Measurements from ENCODE around the gene SLC24A3. TPM values are rescaled to one million over a fixed set of nuclear protein-coding genes. Genes with fewer than 3 reads are reported as not detected.

The SLC24A3 gene
- total and polyA plus RNA-seq, 2 experiments from 2014 or later, result not detected

DNA sequence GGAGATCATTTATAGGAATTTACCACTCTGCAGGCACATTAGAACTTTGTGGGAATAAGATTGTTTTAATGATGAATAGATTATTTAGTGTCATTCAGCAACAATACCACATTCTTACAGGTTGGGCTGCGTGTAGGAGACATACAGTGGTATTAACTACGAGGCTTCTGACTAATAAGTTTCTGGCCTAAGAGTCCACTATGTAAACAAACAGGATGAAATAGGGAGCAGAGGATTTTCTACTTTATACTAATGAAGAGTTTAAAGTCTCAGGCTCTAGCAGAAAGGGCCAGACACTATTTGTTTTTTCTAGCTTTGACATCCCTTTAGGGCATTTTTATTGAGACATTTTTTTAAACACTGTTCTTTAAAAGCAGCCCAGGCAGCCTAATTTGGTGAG is 75.6 kb downstream of the SLC24A3 start:
- DNase-seq, result no peak

DNA sequence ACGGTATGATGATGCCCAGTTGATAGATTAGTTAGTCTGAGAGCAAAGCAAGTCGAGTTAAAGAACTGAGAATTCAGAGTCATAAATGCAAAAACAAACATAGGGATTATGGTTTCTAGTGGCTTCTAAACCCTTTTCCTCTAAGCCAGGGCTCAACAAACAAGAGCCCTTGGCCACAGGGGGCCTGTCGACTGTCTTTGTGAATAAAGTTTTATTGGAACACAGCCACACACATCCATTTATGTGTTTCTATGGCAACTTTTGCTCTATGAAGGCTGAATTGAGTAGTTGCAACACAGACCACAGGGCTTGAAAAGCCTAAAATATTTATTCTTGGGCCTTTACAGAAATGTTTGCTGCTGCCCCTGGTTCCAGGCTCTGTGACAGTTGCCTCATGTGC is 76.2 kb downstream of the SLC24A3 start:
- WGBS, 2 experiments (ENCODE audit: low coverage in 1 of 2, low lambda C conversion rate in 2 of 2, missing lambda C conversion rate in 2 of 2), result 38 to 42% methylated on average over 3 of the region's 3 CpGs
- no peak overlapping the region for H2AFZ ChIP-seq
- no peaks in the 10 kb centered on the region for H3K79me2 ChIP-seq (ENCODE audit: insufficient read depth)
- no peak overlapping the region for H3K27ac ChIP-seq
- no peaks in the 10 kb centered on the region for H3K4me1 ChIP-seq (ENCODE audit: insufficient read depth)
- H3K9me3 ChIP-seq (ENCODE audit: low read depth), result no peaks in the 10 kb centered on the region
- TF ChIP-seq EZH2 (IDR thresholded peaks at IDR 0.05; ENCODE audit: insufficient read depth, poor library complexity, severe bottlenecking) (no peak), EZH2phosphoT487 (IDR thresholded peaks at IDR 0.05; ENCODE audit: insufficient read depth, low read depth) (no peak)
- in situ Hi-C loops (cut with MboI), result no loop called here
- no peaks in the 10 kb centered on the region for H4K20me1 ChIP-seq (ENCODE audit: insufficient read depth)
- no peaks in the 10 kb centered on the region for H3K9me2 ChIP-seq (ENCODE audit: insufficient read depth)
- no peaks in the 10 kb centered on the region for H3K36me3 ChIP-seq (ENCODE audit: low read depth)
- H3K27me3 ChIP-seq (replicated peaks; ENCODE audit: insufficient read depth), result no peaks in the 10 kb centered on the region
- H3K4me2 ChIP-seq (ENCODE audit: unreplicated experiment), result no peak overlapping the region
- DNase-seq, result no peak
- H3K9ac ChIP-seq, result no peak overlapping the region
- no peak overlapping the region for H3K4me3 ChIP-seq
- H3F3A ChIP-seq (ENCODE audit: insufficient read depth), result no peaks in the 10 kb centered on the region

More for the DNA sequence above, 75.6 kb downstream of the SLC24A3 start:
- Histone ChIP-seq H3K9ac (no peak overlapping the region), H3K4me3 (no peak overlapping the region), H3K4me2 (ENCODE audit: unreplicated experiment) (no peak overlapping the region), H3K9me3 (ENCODE audit: low read depth) (no peaks in the 10 kb centered on the region), H3K9me2 (ENCODE audit: insufficient read depth) (no peaks in the 10 kb centered on the region), H3K36me3 (ENCODE audit: low read depth) (no peaks in the 10 kb centered on the region), H3K27me3 (replicated peaks; ENCODE audit: insufficient read depth) (no peaks in the 10 kb centered on the region), H4K20me1 (ENCODE audit: insufficient read depth) (no peaks in the 10 kb centered on the region), H2AFZ (no peak overlapping the region), H3K27ac (no peak overlapping the region), H3K79me2 (ENCODE audit: insufficient read depth) (no peaks in the 10 kb centered on the region), H3F3A (ENCODE audit: insufficient read depth) (no peaks in the 10 kb centered on the region), H3K4me1 (ENCODE audit: insufficient read depth) (no peaks in the 10 kb centered on the region)
- in situ Hi-C loops (cut with MboI), result no loop called here
- WGBS, 2 experiments (ENCODE audit: low coverage in 1 of 2, low lambda C conversion rate in 2 of 2, missing lambda C conversion rate in 2 of 2), result 26 to 29% methylated on average over 2 of the region's 2 CpGs
- no peak for TF ChIP-seq EZH2 (IDR thresholded peaks at IDR 0.05; ENCODE audit: insufficient read depth, poor library complexity, severe bottlenecking)
- no peak for TF ChIP-seq EZH2phosphoT487 (IDR thresholded peaks at IDR 0.05; ENCODE audit: insufficient read depth, low read depth)

- 60 to 74% methylated on average over 4 of the region's 4 CpGs for WGBS, 2 experiments (ENCODE audit: low coverage in 1 of 2, low lambda C conversion rate in 2 of 2, missing lambda C conversion rate in 2 of 2)
- Histone ChIP-seq H3K4me3 (no peak overlapping the region), H3K79me2 (ENCODE audit: insufficient read depth) (no peaks in the 10 kb centered on the region), H3K27me3 (replicated peaks; ENCODE audit: insufficient read depth) (no peaks in the 10 kb centered on the region), H3K4me2 (ENCODE audit: unreplicated experiment) (no peak overlapping the region), H3K27ac (no peak overlapping the region), H3K9me3 (ENCODE audit: low read depth) (no peaks in the 10 kb centered on the region), H2AFZ (no peak overlapping the region), H3K9me2 (ENCODE audit: insufficient read depth) (no peaks in the 10 kb centered on the region), H3K36me3 (ENCODE audit: low read depth) (no peaks in the 10 kb centered on the region), H3K4me1 (ENCODE audit: insufficient read depth) (no peaks in the 10 kb centered on the region), H3K9ac (no peak overlapping the region), H4K20me1 (ENCODE audit: insufficient read depth) (no peaks in the 10 kb centered on the region), H3F3A (ENCODE audit: insufficient read depth) (no peaks in the 10 kb centered on the region)
- no peak for DNase-seq
- in situ Hi-C loops (cut with MboI), result no loop called here
- TF ChIP-seq EZH2 (IDR thresholded peaks at IDR 0.05; ENCODE audit: insufficient read depth, poor library complexity, severe bottlenecking), result no peak
- TF ChIP-seq EZH2phosphoT487 (IDR thresholded peaks at IDR 0.05; ENCODE audit: insufficient read depth, low read depth), result no peak
Observed at GRCh38 chr20:19289451-19289850, 77.0 kb downstream of the SLC24A3 start.

DNA sequence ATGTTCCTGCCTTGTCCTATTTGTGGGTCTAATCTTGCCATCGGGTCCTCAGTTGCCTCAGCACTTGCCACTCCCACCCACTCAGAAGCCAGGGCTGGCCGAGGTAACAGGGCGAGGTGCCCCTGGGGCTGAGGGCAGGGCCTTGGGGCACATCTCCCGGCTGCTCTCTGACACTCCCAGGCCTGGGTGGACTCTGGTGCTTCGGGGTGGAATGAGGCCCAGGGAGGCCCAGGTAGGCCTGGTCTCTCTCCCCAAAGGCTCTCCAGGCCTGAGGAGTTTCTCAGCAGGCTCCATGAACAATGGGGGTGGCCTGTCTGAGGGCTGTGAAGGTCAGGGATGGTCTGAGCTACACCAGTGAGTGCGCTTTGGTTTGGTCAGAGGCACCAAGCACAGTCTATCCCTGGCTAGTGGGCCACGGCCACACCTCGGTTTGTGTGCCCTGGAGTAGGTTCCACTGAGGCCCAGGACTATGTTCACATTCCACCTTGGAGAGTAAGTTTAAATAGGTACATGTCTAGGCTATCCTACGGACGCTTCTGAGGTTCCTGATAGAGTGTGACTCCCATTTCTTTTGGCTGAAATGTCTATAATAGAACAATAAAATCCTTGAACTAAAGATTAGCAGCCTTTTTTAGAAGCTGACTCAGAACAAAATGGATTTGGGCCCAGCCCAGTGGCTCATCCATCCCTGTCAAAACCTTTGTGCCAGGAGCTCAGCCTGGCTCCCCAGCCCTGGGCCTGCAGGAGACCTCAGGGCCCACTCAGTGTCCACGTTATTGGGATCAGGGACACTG is 78.8 kb downstream of the SLC24A3 start:
- 38% methylated on average over 11 of the region's 11 CpGs for WGBS, 2 experiments (ENCODE audit: low coverage in 1 of 2, low lambda C conversion rate in 2 of 2, missing lambda C conversion rate in 2 of 2)
- in situ Hi-C loops (cut with MboI), result no loop called here

More for the DNA sequence above, 78.8 kb downstream of the SLC24A3 start:
- H3K9me3 ChIP-seq (ENCODE audit: low read depth), result no peaks in the 10 kb centered on the region
- H2AFZ ChIP-seq, result no peak overlapping the region
- no peaks in the 10 kb centered on the region for H3K4me1 ChIP-seq (ENCODE audit: insufficient read depth)
- DNase-seq, result no peak
- no peaks in the 10 kb centered on the region for H3K36me3 ChIP-seq (ENCODE audit: low read depth)
- no peaks in the 10 kb centered on the region for H4K20me1 ChIP-seq (ENCODE audit: insufficient read depth)
- no peaks in the 10 kb centered on the region for H3K27me3 ChIP-seq (replicated peaks; ENCODE audit: insufficient read depth)
- no peak overlapping the region for H3K4me2 ChIP-seq (ENCODE audit: unreplicated experiment)
- TF ChIP-seq EZH2phosphoT487 (IDR thresholded peaks at IDR 0.05; ENCODE audit: insufficient read depth, low read depth) (no peak), EZH2 (IDR thresholded peaks at IDR 0.05; ENCODE audit: insufficient read depth, poor library complexity, severe bottlenecking) (no peak)
- no peaks in the 10 kb centered on the region for H3F3A ChIP-seq (ENCODE audit: insufficient read depth)
- H3K9ac ChIP-seq, result no peak overlapping the region
- H3K9me2 ChIP-seq (ENCODE audit: insufficient read depth), result no peaks in the 10 kb centered on the region
- H3K27ac ChIP-seq, result no peak overlapping the region
- H3K79me2 ChIP-seq (ENCODE audit: insufficient read depth), result no peaks in the 10 kb centered on the region
- no peak overlapping the region for H3K4me3 ChIP-seq
